GM12875 (cell line): ENCODE data around the gene ATP2A1.
A peak's percentile ranks its signal among the peaks of the same experiment; 100 is the strongest.

ENCODE experiments used
- H3K4me3 ChIP-seq: one replicate; pipeline ENCODE4 v1.5.1; 2011; ENCODE audit warnings: low read depth, low read length, control low read depth
- TF ChIP-seq, protein P1 (sequence below): IDR thresholded peaks from 2 replicates; pipeline ENCODE4 v1.5.1; 2011; ENCODE audit warnings: low read depth, mild to moderate bottlenecking, control low read depth, inconsistent platforms, low read length, moderate library complexity, borderline replicate concordance; ENCODE audit not compliant: insufficient read depth

Gene ATP2A1

GRCh38 chr16:28872952-28873351 lies 5.3 kb upstream of the ATP2A1 start:
- TF ChIP-seq, protein P1, sequence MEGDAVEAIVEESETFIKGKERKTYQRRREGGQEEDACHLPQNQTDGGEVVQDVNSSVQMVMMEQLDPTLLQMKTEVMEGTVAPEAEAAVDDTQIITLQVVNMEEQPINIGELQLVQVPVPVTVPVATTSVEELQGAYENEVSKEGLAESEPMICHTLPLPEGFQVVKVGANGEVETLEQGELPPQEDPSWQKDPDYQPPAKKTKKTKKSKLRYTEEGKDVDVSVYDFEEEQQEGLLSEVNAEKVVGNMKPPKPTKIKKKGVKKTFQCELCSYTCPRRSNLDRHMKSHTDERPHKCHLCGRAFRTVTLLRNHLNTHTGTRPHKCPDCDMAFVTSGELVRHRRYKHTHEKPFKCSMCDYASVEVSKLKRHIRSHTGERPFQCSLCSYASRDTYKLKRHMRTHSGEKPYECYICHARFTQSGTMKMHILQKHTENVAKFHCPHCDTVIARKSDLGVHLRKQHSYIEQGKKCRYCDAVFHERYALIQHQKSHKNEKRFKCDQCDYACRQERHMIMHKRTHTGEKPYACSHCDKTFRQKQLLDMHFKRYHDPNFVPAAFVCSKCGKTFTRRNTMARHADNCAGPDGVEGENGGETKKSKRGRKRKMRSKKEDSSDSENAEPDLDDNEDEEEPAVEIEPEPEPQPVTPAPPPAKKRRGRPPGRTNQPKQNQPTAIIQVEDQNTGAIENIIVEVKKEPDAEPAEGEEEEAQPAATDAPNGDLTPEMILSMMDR, result no peak
- H3K4me3 ChIP-seq, result no peak overlapping the region

DNA sequence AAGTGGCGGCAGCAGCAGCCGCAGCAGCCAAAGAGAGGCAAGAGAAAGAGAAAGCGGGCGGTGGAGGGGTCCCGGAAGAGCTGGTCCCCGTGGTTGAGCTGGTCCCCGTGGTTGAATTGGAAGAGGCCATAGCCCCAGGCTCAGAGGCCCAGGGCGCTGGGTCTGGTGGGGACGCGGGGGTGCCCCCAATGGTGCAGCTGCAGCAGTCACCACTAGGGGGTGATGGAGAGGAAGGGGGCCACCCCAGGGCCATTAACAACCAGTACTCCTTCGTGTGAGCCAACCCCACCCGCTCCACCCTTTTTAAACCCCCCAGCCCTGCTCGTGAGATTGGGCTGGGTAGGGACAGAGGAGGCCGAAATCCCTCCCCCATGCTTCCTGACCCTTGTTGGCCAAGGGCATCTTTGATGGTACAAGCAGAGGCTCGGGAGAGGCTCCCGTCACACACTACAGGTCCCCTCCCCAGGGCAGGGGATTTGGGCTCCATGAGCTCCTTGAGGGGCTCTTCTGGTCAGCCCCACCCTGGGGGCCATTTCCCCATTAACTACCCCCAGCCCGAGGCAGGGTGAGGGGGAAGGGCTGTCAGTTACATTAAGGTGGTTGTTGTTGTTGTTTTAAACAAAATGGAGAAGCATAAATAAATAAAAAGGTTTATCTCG lies 4.6 kb upstream of the ATP2A1 start:
- H3K4me3 ChIP-seq, result no peak overlapping the region
- TF ChIP-seq, protein P1, result peak; percentile 88

- TF ChIP-seq, protein P1, result no peak
- no peak overlapping the region for H3K4me3 ChIP-seq
Measured at GRCh38 chr16:28874406-28874805, 3.9 kb upstream of the ATP2A1 start.

GRCh38 chr16:28875134-28876018 lies 2.9 kb upstream of the ATP2A1 start:
- TF ChIP-seq, protein P1, result no peak
- no peak overlapping the region for H3K4me3 ChIP-seq

DNA sequence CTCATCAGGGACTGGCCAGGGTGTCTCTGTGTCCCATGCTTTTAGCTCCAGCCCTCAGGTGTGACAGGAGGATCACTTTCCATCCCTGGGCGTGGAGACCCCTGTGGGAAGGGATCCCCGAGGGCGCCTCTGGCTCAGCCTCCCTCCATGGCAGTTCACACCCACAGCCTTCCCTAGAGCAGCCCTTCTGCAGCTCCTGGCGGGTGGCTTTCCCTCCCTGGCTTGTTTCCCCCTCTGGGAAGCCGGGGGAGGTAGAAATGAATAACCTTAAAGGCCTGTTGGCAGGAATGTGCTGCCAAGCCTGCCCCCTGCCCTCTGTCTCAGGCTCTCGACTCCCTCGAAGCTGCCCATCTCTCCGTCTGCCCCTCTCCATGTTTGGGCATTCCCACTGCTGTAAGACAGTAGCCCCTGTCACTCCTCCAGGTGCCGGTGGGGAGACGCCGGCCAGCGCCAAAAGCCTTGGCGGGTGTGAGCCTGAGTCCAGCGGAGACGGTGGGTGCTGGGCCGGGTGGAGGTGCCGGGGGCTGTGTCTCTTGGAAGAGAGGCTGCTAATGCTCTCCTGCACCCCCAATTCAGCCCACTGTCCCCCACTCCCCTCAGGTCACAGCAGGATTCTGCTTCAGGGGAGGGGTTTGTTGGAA lies 2.1 kb upstream of the ATP2A1 start:
- TF ChIP-seq, protein P1, result no peak
- no peak overlapping the region for H3K4me3 ChIP-seq

GRCh38 chr16:28876973-28877654 lies 1.2 kb upstream of the ATP2A1 start:
- TF ChIP-seq, protein P1, result no peak
- H3K4me3 ChIP-seq, result no peak overlapping the region
